ENCODE measurements around the gene OLFM2.

DNA sequence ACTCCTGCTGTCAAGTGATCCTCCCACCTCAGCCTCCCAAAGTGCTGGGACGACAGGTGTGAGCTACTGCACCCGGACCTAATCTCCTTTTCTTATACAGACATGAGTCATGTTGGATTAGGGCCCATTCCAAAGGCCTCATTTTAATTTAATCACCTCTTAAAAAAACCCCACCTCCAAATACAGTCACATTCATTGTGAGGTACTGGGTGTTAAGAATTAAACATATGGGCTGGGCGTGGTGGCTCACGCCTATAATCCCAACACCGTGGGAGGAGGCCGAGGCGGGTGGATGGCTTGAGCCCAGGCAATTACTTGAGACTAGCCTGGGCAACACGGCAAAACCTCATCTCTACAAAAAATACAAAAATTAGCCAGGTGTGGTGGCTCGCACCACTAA, 54.6 kb downstream of the OLFM2 start:
- TF ChIP-seq EZH2 (IDR thresholded peaks at IDR 0.05): no peak
- no peak for TF ChIP-seq POLR2AphosphoS5 (IDR thresholded peaks at IDR 0.05; ENCODE audit: borderline replicate concordance, low read depth, low read length)
- no peak for TF ChIP-seq FOXP2 (optimal IDR thresholded peaks at IDR 0.05; ENCODE audit: control extremely low read depth, extremely low read length, insufficient read depth)
